Peyer's patch (tissue), 4 donors: ENCODE data around the gene SALL1. TPM values are rescaled to one million over a fixed set of nuclear protein-coding genes. Genes with fewer than 3 reads are reported as not detected.

Source experiments
- DNase-seq, 3 donors: peaks; one replicate each; pipeline ENCODE4 v3.0.0-alpha.2; 2017 to 2019
- H3K27ac ChIP-seq, 4 donors: fragments of 200-600 bp; sonication (generic); one replicate each; pipeline ENCODE4 v1.5.1; 2016 to 2019
- H3K27me3 ChIP-seq, 2 donors: fragments of 200-600 bp; sonication (generic); one replicate each; pipeline ENCODE4 v1.5.1; 2019
- H3K36me3 ChIP-seq, 3 donors: fragments of 200-600 bp; sonication (generic); one replicate each; pipeline ENCODE4 v1.5.1; 2016 to 2019
- H3K4me1 ChIP-seq, 4 donors: fragments of 200-600 bp; sonication (generic); one replicate each; pipeline ENCODE4 v1.5.1; 2016 to 2019
- H3K4me3 ChIP-seq, 4 donors: fragments of 200-600 bp; sonication (generic); 1 replicate in 3 of 4; 2 replicates in 1 of 4; pipeline ENCODE4 v1.5.1; 2016 to 2019; ENCODE audit warnings: mild to moderate bottlenecking in 1 of 4
- H3K9me3 ChIP-seq, 4 donors: fragments of 200-600 bp; sonication (generic); one replicate each; pipeline ENCODE4 v1.5.1; 2016 to 2019; ENCODE audit warnings: mild to moderate bottlenecking in 1 of 4
- CTCF ChIP-seq, 6 experiments: fragments of 450-650 bp in 4 of 6; fragments of 200-600 bp in 2 of 6; sonication (generic) in 1 of 6; IDR thresholded peaks; one replicate each; pipeline ENCODE4 v1.5.1; 2017 to 2019; ENCODE audit warnings: antibody characterized with exemption in 6 of 6, mild to moderate bottlenecking in 3 of 6, moderate library complexity in 1 of 6
- POLR2A ChIP-seq, 2 donors: fragments of 450-650 bp; IDR thresholded peaks; one replicate each; pipeline ENCODE4 v1.5.1; 2017; ENCODE audit warnings: antibody characterized with exemption in 2 of 2, mild to moderate bottlenecking in 2 of 2, moderate library complexity in 2 of 2
- total RNA-seq, 4 donors: library from RNA; depleted of rRNA; stranded (reverse); fragments of >200 nt; gene quantifications; one replicate each; pipeline ENCODE4 v1.1.0, GENCODE V29; 2016

SALL1 gene
- total RNA-seq, 4 donors from 2014 or later = 0.53 to 12.4 (median 2.5) TPM

- Histone ChIP-seq H3K27ac (no peak overlapping the region), H3K27me3 (no peaks in the 10 kb centered on the region), H3K4me1 (no peaks in the 10 kb centered on the region), H3K4me3 (no peak overlapping the region), H3K36me3 (no peaks in the 10 kb centered on the region), H3K9me3 (no peaks in the 10 kb centered on the region)
- TF ChIP-seq CTCF (IDR thresholded peaks at IDR 0.05) (no peak), POLR2A (IDR thresholded peaks at IDR 0.05) (no peak)
- no peak for DNase-seq
Measured at GRCh38 chr16:51119556-51119955, 31.5 kb downstream of the SALL1 start.

- H3K27ac ChIP-seq = no peak overlapping the region
- H3K9me3 ChIP-seq = no peaks in the 10 kb centered on the region
- no peak for TF ChIP-seq CTCF (IDR thresholded peaks at IDR 0.05)
- no peak for TF ChIP-seq POLR2A (IDR thresholded peaks at IDR 0.05)
- no peaks in the 10 kb centered on the region for H3K4me1 ChIP-seq
- no peak overlapping the region for H3K4me3 ChIP-seq
- DNase-seq = no peak
- no peaks in the 10 kb centered on the region for H3K36me3 ChIP-seq
- H3K27me3 ChIP-seq = no peaks in the 10 kb centered on the region
Measured at GRCh38 chr16:51116353-51116752, 34.7 kb downstream of the SALL1 start.

- TF ChIP-seq POLR2A (IDR thresholded peaks at IDR 0.05) (no peak), CTCF (IDR thresholded peaks at IDR 0.05) (no peak)
- Histone ChIP-seq H3K27me3 (no peaks in the 10 kb centered on the region), H3K9me3 (no peaks in the 10 kb centered on the region)
Measured at GRCh38 chr16:51114382-51114781, 36.7 kb downstream of the SALL1 start.

GRCh38 chr16:51113236-51114125 lies 37.6 kb downstream of the SALL1 start:
- no peak for DNase-seq
- Histone ChIP-seq H3K4me3 (no peak overlapping the region), H3K36me3 (no peaks in the 10 kb centered on the region), H3K9me3 (no peaks in the 10 kb centered on the region), H3K27me3 (no peaks in the 10 kb centered on the region), H3K27ac (no peak overlapping the region), H3K4me1 (no peaks in the 10 kb centered on the region)
- TF ChIP-seq POLR2A (IDR thresholded peaks at IDR 0.05) = no peak
- no peak for TF ChIP-seq CTCF (IDR thresholded peaks at IDR 0.05)

More at GRCh38 chr16:51114382-51114781, 36.7 kb downstream of the SALL1 start:
- Histone ChIP-seq H3K4me3 (no peak overlapping the region), H3K27ac (no peak overlapping the region), H3K36me3 (no peaks in the 10 kb centered on the region), H3K4me1 (no peaks in the 10 kb centered on the region)
- DNase-seq = no peak

- H3K4me1 ChIP-seq = no peaks in the 10 kb centered on the region
- H3K4me3 ChIP-seq = no peak overlapping the region
- no peaks in the 10 kb centered on the region for H3K9me3 ChIP-seq
- no peaks in the 10 kb centered on the region for H3K36me3 ChIP-seq
- H3K27ac ChIP-seq = no peak overlapping the region
- no peak for TF ChIP-seq CTCF (IDR thresholded peaks at IDR 0.05)
- TF ChIP-seq POLR2A (IDR thresholded peaks at IDR 0.05) = no peak
- no peaks in the 10 kb centered on the region for H3K27me3 ChIP-seq
- no peak for DNase-seq
Measured at GRCh38 chr16:51112323-51112722, 38.7 kb downstream of the SALL1 start.
